GM12878 (cell line): ENCODE measurements around the gene OSCP1. TPM values are rescaled to one million over a fixed set of nuclear protein-coding genes. Genes with fewer than 3 reads are reported as not detected.

Experiments
- DPF2 ChIP-seq: fragments of 450-650 bp; IDR thresholded peaks from 2 replicates; pipeline ENCODE4 v1.6.1; 2017; ENCODE audit warnings: mild to moderate bottlenecking
- E4F1 ChIP-seq: fragments of 450-650 bp; IDR thresholded peaks from 2 replicates; pipeline ENCODE4 v1.6.1; 2018; ENCODE audit warnings: borderline replicate concordance, mild to moderate bottlenecking; ENCODE audit not compliant: partially characterized antibody
- HCFC1 ChIP-seq: fragments of 150-350 bp; IDR thresholded peaks from 2 replicates; pipeline ENCODE4 v1.6.1; 2014; ENCODE audit warnings: low read length
- IRF5 ChIP-seq: fragments of 450-650 bp; IDR thresholded peaks from 2 replicates; pipeline ENCODE4 v1.6.1; 2017; ENCODE audit warnings: borderline replicate concordance
- JUND ChIP-seq: IDR thresholded peaks from 2 replicates; pipeline ENCODE4 v1.6.1; 2012; ENCODE audit warnings: low read depth, mild to moderate bottlenecking, low read length, improper control_type of control experiment, moderate library complexity
- MLLT1 ChIP-seq: fragments of 450-650 bp; IDR thresholded peaks from 2 replicates; pipeline ENCODE4 v1.6.1; 2016; ENCODE audit warnings: mild to moderate bottlenecking
- MXI1 ChIP-seq: fragments of 150-350 bp; IDR thresholded peaks from 2 replicates; pipeline ENCODE4 v1.6.1; 2011; ENCODE audit warnings: low read depth, mild to moderate bottlenecking, inconsistent platforms, low read length, improper control_type of control experiment
- MYB ChIP-seq: fragments of 150-350 bp; IDR thresholded peaks from 2 replicates; pipeline ENCODE4 v1.6.1; 2014; ENCODE audit warnings: mild to moderate bottlenecking, low read depth, low read length, borderline replicate concordance
- NFYB ChIP-seq: IDR thresholded peaks from 2 replicates; pipeline ENCODE4 v1.6.1; 2011; ENCODE audit warnings: low read depth, mild to moderate bottlenecking, low read length, improper control_type of control experiment, moderate library complexity; ENCODE audit not compliant: insufficient read depth
- PAX5 ChIP-seq: IDR thresholded peaks from 2 replicates; pipeline ENCODE4 v1.6.1; 2011; ENCODE audit warnings: low read depth, low read length, borderline replicate concordance
- SMARCA5 ChIP-seq: fragments of 450-650 bp; IDR thresholded peaks from 2 replicates; pipeline ENCODE4 v1.6.1; 2017; ENCODE audit warnings: mild to moderate bottlenecking
- SP1 ChIP-seq: IDR thresholded peaks from one replicate; pipeline ENCODE4 v1.6.1; 2011; ENCODE audit warnings: low read depth, low read length
- SRF ChIP-seq, 2 experiments: IDR thresholded peaks; 2 replicates each; pipeline ENCODE4 v1.6.1; 2011; ENCODE audit warnings: low read depth in 2 of 2, low read length in 2 of 2, mild to moderate bottlenecking in 1 of 2, moderate library complexity in 1 of 2
- YY1 ChIP-seq: IDR thresholded peaks from 2 replicates; pipeline ENCODE4 v1.6.1; 2011; ENCODE audit warnings: low read depth, mild to moderate bottlenecking, low read length
- ZBTB33 ChIP-seq: fragments of 450-650 bp; IDR thresholded peaks from 2 replicates; pipeline ENCODE4 v1.6.1; 2017; ENCODE audit warnings: mild to moderate bottlenecking
- ZBTB4 ChIP-seq: fragments of 450-650 bp; formaldehyde crosslinking; IDR thresholded peaks from 2 replicates; pipeline ENCODE4 v1.4.0; 2022; ENCODE audit warnings: mild to moderate bottlenecking, moderate library complexity
- polyA plus RNA-seq, 11 experiments: library from polyadenylated mRNA; depleted of rRNA in 4 of 11; unstranded in 6 of 11; stranded (reverse) in 5 of 11; fragments of >200 nt; fragmentation: Nextera tagmentation in 4 of 11; fragmentation: Illumina TruSeq in 1 of 11; extraction: Ambion mirVana in 4 of 11; extraction: Trizol in 1 of 11; gene quantifications; 1 replicate in 1 of 11; 2 replicates in 10 of 11; pipeline versions ENCODE4 v1.2.1 to v1.2.3, GENCODE V29; 2011 to 2016; ENCODE audit warnings: inconsistent platforms in 2 of 11, missing spikeins in 2 of 11, low read depth in 1 of 11
- total RNA-seq, 4 experiments: library from RNA; depleted of rRNA in 3 of 4; stranded (reverse); fragments of >200 nt in 3 of 4; fragmentation: Illumina TruSeq in 1 of 4; extraction: Trizol in 1 of 4; gene quantifications; 2 replicates each; pipeline versions ENCODE4 v1.2.1 to v1.2.3, GENCODE V29; 2013 to 2021

The OSCP1 gene
- total and polyA plus RNA-seq, 10 of the 15 experiments (the other 5 are each of a cell fraction or from before 2014, with no cell fraction given): 1.8 to 5.9 (median 3.0) TPM

GRCh38 chr1:36420836-36421317 is 29.4 kb downstream of the OSCP1 start (continued):
- TF ChIP-seq DPF2: no peak
- no peak for TF ChIP-seq SRF (IDR thresholded peaks at IDR 0.05; ENCODE audit: low read depth in 2 of 2, low read length in 2 of 2)
- no peak for TF ChIP-seq MLLT1
- no peak for TF ChIP-seq HCFC1
- TF ChIP-seq ZBTB4 (CRISPR knock-in tag): no peak
- peak; percentile 34; the same call in 1 of the 2 replicates for TF ChIP-seq SMARCA5
- no peak for TF ChIP-seq IRF5
- no peak for TF ChIP-seq ZBTB33
- no peak for TF ChIP-seq NFYB
- peak; percentile 15; the same call in 1 of the 2 replicates for TF ChIP-seq PAX5
- no peak for TF ChIP-seq E4F1
- no peak for TF ChIP-seq MXI1
- no peak for TF ChIP-seq SP1
- TF ChIP-seq MYB: no peak
- TF ChIP-seq YY1: peak; percentile 84
- no peak for TF ChIP-seq JUND
